Muscle layer of colon (tissue), 2 donors: Measurements from ENCODE around the gene RNFT2.
"Not testable (repeated sequence)": the region's sequence is repeated elsewhere in the genome, so short reads cannot be mapped to it uniquely, and the experiment has no call there.

Experiments used
- H3K27ac ChIP-seq: one replicate; pipeline ENCODE4 v1.7.0; 2013; ENCODE audit warnings: low read depth, mild to moderate bottlenecking, low read length, moderate library complexity
- H3K27me3 ChIP-seq, 2 donors: one replicate each; pipeline ENCODE4 v1.7.0; 2013; ENCODE audit warnings: low read length in 2 of 2, mild to moderate bottlenecking in 2 of 2; ENCODE audit not compliant: insufficient read depth in 2 of 2, control insufficient read depth in 1 of 2
- H3K36me3 ChIP-seq: one replicate; pipeline ENCODE4 v1.7.0; 2013; ENCODE audit warnings: mild to moderate bottlenecking, low read length; ENCODE audit not compliant: insufficient read depth
- H3K4me1 ChIP-seq: one replicate; pipeline ENCODE4 v1.7.0; 2013; ENCODE audit warnings: mild to moderate bottlenecking, low read length; ENCODE audit not compliant: insufficient read depth
- H3K4me3 ChIP-seq, 2 donors: one replicate each; pipeline ENCODE4 v1.7.0; 2013; ENCODE audit warnings: low read length in 2 of 2, low read depth in 1 of 2, mild to moderate bottlenecking in 1 of 2, moderate library complexity in 1 of 2
- H3K9ac ChIP-seq: one replicate; pipeline ENCODE4 v1.7.0; 2013; ENCODE audit warnings: low read length
- H3K9me3 ChIP-seq: one replicate; pipeline ENCODE4 v1.7.0; 2013; ENCODE audit warnings: mild to moderate bottlenecking, low read length
- donor health status: abdominal sarcoma.
- donor health status: Adenocarcinoma of cecum.

RNFT2 gene

DNA sequence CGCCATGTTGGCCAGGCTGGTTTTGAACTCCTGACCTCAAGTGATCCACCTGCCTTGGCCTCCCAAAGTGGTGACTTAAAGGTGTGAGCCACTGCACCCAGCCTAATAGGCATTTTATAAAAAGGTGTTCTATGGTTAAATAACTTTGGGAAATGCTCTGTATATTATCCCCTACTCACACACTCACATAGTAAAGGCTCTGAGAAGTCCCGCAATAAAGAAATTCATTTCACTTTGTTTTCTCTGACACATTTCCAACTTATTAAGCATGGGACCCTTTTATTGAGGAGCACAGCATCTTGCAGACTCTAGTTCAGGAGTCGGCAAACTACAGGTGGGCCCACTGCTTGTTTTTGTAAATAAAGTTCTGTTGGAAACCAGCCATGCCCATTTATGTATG, 63.9 kb downstream of the RNFT2 start:
- H3K36me3 ChIP-seq = no peaks in the 10 kb centered on the region
- no peaks in the 10 kb centered on the region for H3K27me3 ChIP-seq
- no peak overlapping the region for H3K4me3 ChIP-seq
- H3K9ac ChIP-seq = no peak overlapping the region
- H3K9me3 ChIP-seq = no peaks in the 10 kb centered on the region
- no peak overlapping the region for H3K27ac ChIP-seq
- no peaks in the 10 kb centered on the region for H3K4me1 ChIP-seq

- Histone ChIP-seq H3K9ac (no peak overlapping the region), H3K4me3 (no peak overlapping the region), H3K36me3 (no peaks in the 10 kb centered on the region), H3K9me3 (no peaks in the 10 kb centered on the region), H3K27me3 (no peaks in the 10 kb centered on the region), H3K27ac (no peak overlapping the region), H3K4me1 (no peaks in the 10 kb centered on the region)
Observed at GRCh38 chr12:116803013-116803736, 65.1 kb downstream of the RNFT2 start.

- Histone ChIP-seq H3K4me3 (no peak overlapping the region), H3K36me3 (no peaks in the 10 kb centered on the region), H3K9ac (no peak overlapping the region), H3K27me3 (no peaks in the 10 kb centered on the region), H3K9me3 (no peaks in the 10 kb centered on the region), H3K4me1 (no peaks in the 10 kb centered on the region), H3K27ac (no peak overlapping the region)
Observed at GRCh38 chr12:116804051-116804450, 65.9 kb downstream of the RNFT2 start.

DNA sequence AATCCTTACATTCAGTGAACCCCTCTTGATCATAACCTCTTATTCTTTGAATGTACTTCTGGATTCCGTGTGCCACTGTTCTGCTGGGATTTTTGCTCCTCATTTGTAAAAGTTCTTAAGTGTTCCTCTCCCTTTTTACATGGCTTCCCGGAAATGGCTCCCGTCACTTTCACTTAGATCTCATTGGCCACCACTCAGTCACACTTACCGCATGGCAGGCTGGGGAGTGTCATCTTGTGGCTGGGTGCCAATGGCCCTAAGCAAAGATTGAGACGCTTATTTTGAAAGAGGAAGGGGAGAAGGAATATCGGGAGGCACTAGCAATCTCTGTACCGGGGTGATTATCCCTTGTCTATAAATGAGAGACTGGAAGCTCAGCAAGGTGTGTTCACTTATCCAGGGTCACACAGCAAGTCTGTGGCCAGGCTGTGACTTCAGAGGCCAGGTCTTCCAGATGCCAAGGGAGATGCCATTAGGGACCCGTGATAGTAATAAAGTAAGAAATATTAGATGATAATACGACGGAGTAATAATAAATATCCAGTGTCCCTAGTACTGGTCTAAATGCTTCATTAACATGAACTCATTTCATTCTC, 68.8 kb downstream of the RNFT2 start:
- no peaks in the 10 kb centered on the region for H3K9me3 ChIP-seq
- no peak overlapping the region for H3K9ac ChIP-seq
- no peaks in the 10 kb centered on the region for H3K4me1 ChIP-seq
- H3K4me3 ChIP-seq = no peak overlapping the region
- H3K27ac ChIP-seq = no peak overlapping the region
- no peaks in the 10 kb centered on the region for H3K27me3 ChIP-seq
- no peaks in the 10 kb centered on the region for H3K36me3 ChIP-seq

GRCh38 chr12:116807546-116807945, 69.4 kb downstream of the RNFT2 start:
- Histone ChIP-seq H3K9ac (no peak overlapping the region), H3K4me1 (no peaks in the 10 kb centered on the region), H3K9me3 (no peaks in the 10 kb centered on the region), H3K36me3 (no peaks in the 10 kb centered on the region), H3K27ac (no peak overlapping the region), H3K4me3 (no peak overlapping the region), H3K27me3 (no peaks in the 10 kb centered on the region)

- H3K4me3 ChIP-seq = no peak overlapping the region
- H3K27ac ChIP-seq = no peak overlapping the region
- no peak overlapping the region for H3K9ac ChIP-seq
- no peaks in the 10 kb centered on the region for H3K9me3 ChIP-seq
- H3K27me3 ChIP-seq = no peaks in the 10 kb centered on the region
- H3K36me3 ChIP-seq = no peaks in the 10 kb centered on the region
- H3K4me1 ChIP-seq = no peaks in the 10 kb centered on the region
Observed at GRCh38 chr12:116808113-116809105, 70.3 kb downstream of the RNFT2 start.

DNA sequence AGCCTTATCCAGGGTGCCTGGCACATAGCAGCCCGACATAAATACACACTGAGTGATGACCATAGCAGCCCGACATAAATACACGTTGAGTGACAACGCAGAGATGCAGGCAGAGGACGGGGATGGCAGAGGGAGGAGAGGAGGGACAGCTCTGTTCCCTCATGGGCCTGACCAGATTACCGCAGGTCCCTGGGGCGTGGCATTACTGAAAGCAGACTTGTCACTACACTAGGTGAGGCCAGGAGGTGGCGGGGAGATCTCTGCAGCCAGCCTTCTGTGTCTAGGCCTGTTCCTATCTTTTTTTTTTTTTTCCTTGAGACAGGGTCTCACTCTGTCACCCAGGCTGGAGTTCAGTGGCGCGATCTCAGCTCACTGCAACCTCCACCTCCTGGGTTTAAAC, 74.1 kb downstream of the RNFT2 start:
- Histone ChIP-seq H3K9ac (no peak overlapping the region), H3K27me3 (no peaks in the 10 kb centered on the region), H3K4me3 (no peak overlapping the region), H3K27ac (no peak overlapping the region), H3K4me1 (no peaks in the 10 kb centered on the region), H3K36me3 (no peaks in the 10 kb centered on the region), H3K9me3 (no peaks in the 10 kb centered on the region)

GRCh38 chr12:116813271-116814041, 75.3 kb downstream of the RNFT2 start:
- Histone ChIP-seq H3K27ac (no peak overlapping the region), H3K4me3 (no peak overlapping the region), H3K36me3 (no peaks in the 10 kb centered on the region), H3K9me3 (no peaks in the 10 kb centered on the region), H3K9ac (no peak overlapping the region), H3K4me1 (peaks cover 5% of the 10 kb centered on the region), H3K27me3 (no peaks in the 10 kb centered on the region)

DNA sequence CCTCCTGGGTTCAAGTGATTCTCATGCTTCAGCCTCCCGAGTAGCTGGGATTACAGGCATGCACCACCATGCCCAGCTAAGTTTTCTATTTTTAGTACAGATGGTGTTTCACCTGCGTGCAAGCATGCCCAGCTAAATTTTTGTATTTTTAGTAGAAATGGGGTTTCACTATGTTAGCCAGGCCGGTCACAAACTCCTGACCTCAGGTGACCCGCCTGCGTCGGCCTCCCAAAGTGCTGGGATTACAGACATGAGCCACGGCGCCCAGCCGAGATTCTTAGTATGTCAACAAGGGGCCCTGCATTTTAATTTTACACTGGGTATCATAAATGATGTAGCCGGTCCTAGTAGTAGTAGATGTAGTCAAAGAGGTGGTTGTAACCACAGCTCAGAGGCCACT, 76.7 kb downstream of the RNFT2 start:
- H3K27ac ChIP-seq, H3K9me3 ChIP-seq, H3K4me3 ChIP-seq, H3K9ac ChIP-seq, H3K36me3 ChIP-seq, H3K27me3 ChIP-seq: not testable (repeated sequence)
- H3K4me1 ChIP-seq = peaks cover 10% of the 10 kb centered on the region

GRCh38 chr12:116818341-116818856, 80.3 kb downstream of the RNFT2 start:
- Histone ChIP-seq H3K27ac (peak overlapping the region; percentile 76), H3K4me1 (peaks cover 10% of the 10 kb centered on the region), H3K9ac (peak overlapping the region; percentile 100), H3K4me3 (peak overlapping the region; percentile 51 to 98), H3K9me3 (no peaks in the 10 kb centered on the region), H3K36me3 (no peaks in the 10 kb centered on the region), H3K27me3 (no peaks in the 10 kb centered on the region)
